Activated effector memory CD4-positive, alpha-beta T cell treated with anti-CD3 and anti-CD28 coated beads, Interleukin-2, amount 50 U/mL, for 16 hours (primary cell): Measurements from ENCODE around the gene ALPG.
A peak's percentile ranks its signal among the peaks of the same experiment; 100 is the strongest.
"Not testable (repeated sequence)": the region's sequence is repeated elsewhere in the genome, so short reads cannot be mapped to it uniquely, and the experiment has no call there.

ENCODE experiments used
- DNase-seq: peaks from one replicate; pipeline ENCODE4 v3.0.0-alpha.2; 2020

Gene ALPG

GRCh38 chr2:232420463-232421188 is 14.0 kb downstream of the ALPG start:
- peak; percentile 65 for DNase-seq

GRCh38 chr2:232421189-232421785 is 14.6 kb downstream of the ALPG start:
- peak; percentile 55 for DNase-seq

DNA sequence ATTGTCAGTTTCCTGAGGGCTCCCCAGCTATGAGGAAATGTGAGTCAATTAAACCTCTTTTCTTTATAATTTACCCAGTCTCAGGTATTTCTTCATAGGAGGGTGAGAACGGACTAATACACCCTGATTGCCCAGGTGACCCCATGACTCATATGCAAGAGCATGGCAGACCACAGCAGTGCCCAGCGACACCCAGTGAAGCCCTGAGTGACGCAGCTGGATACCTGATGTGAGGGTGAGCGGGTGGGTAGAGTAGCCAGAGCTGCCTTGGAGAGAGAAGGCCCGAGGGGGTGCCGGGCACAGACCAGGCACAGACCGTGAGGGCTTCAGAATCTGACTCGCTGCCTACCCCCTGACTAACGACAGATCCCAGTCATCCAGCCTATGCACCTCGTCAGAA is 15.4 kb downstream of the ALPG start:
- peak; percentile 19 for DNase-seq

- not testable (repeated sequence) for DNase-seq
Measured at GRCh38 chr2:232422996-232423395, 16.4 kb downstream of the ALPG start.

GRCh38 chr2:232423407-232423806 is 16.8 kb downstream of the ALPG start:
- DNase-seq: peak; percentile 2

- no peak for DNase-seq
Measured at GRCh38 chr2:232431705-232432590, 25.3 kb downstream of the ALPG start.

DNA sequence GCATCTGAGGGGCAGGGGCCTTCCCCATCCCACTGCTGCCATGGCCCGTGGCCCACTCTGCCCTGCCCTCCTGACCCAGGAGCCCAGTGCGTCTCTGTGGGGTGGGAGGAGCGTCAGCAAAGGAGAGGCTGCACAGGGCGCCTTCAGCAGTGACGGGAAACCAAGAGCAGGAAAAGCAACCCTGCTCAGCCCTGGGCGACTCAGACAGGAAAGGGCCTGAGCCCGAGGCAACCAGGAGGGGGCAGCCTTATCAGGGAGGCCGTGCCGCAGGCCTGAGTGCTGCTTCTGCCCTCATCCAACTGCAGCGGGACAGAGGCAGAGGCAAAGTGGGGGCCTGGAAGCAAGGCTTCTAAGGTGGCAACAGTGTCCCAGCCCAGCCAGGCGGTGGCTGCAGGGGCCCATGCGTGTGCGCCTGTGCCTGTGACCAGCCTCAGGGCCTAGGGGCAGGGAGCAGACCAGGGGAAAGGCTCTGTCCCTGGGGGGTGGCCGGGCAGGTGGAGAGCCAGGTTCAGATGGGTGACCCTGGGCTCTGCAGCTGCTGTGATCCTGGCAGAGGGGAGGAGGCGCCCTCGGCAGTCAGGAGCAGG is 26.0 kb downstream of the ALPG start:
- no peak for DNase-seq

DNA sequence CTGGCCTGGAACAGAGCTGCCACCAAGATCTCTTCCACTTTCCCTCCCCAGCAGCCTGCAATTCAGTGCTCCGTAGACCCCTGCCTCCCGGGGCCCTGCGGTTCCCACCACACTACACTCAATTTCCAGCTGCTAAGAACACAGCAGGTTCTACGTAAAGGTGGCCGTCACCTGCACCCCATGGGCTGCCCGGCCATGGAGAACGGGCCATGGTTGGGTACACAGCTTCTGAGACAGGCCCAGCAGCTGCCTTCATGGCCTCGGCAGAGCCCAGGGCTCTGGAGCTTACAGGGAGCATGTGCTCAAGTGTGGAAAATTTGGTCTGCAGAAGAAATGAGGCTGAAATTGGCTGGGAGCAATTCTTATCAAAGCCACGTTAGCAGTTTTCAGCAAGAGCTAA is 27.0 kb downstream of the ALPG start:
- DNase-seq: not testable (repeated sequence)

GRCh38 chr2:232434091-232434490 is 27.4 kb downstream of the ALPG start:
- no peak for DNase-seq

DNA sequence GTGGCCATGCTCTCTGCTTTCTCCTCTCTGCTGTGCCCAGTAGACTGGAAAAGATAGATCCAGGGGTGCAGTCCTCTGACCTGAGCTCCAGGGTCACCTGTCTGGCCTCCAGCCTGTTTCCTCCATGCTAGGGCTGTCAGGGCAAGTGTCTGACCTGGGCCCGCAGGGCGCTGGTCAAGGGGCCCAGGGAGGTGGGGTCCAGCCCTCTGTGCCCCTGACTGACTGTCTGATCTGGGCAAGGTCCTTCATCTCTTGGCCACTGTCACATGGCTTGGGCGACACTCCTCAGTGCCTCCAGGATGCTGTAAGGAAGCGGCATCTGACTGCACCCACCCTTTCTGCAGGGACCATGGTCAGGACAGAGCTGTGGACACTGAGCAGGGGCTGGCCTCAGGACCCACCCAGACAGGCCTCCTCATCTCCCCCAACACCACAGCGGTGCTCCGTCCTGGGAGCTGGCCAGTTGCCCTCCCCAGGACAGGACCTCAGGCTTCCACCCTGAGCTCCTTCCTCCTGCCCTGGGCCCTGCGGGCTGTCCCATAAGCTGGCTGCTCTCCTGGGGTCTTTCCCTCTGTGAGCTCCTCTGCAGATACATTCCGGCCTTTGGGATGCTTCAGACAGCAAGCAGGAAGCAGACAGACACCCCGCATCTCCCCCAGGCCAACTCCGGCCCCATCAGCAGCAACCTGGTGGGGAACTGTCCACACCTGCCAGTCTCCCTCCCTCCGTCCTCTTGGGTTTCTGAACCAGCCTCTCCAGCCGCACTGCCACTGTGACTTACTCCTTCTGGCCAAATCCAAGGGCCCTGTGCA is 28.1 kb downstream of the ALPG start:
- no peak for DNase-seq

DNA sequence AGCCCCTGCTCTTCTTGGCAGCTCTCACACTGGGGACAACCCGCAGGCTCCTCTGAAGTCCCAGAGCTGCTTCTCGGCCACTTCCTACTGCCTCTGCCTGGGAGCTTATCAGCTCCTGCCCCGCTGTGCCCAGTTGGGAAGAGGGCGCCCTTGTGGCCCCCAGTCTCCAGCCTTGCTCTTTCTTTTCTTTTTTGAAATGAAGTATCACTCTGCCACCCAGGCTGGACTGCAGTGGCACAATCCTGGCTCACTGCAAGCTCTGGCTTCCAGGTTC is 28.7 kb downstream of the ALPG start:
- no peak for DNase-seq

GRCh38 chr2:232435805-232436204 is 29.2 kb downstream of the ALPG start:
- no peak for DNase-seq

DNA sequence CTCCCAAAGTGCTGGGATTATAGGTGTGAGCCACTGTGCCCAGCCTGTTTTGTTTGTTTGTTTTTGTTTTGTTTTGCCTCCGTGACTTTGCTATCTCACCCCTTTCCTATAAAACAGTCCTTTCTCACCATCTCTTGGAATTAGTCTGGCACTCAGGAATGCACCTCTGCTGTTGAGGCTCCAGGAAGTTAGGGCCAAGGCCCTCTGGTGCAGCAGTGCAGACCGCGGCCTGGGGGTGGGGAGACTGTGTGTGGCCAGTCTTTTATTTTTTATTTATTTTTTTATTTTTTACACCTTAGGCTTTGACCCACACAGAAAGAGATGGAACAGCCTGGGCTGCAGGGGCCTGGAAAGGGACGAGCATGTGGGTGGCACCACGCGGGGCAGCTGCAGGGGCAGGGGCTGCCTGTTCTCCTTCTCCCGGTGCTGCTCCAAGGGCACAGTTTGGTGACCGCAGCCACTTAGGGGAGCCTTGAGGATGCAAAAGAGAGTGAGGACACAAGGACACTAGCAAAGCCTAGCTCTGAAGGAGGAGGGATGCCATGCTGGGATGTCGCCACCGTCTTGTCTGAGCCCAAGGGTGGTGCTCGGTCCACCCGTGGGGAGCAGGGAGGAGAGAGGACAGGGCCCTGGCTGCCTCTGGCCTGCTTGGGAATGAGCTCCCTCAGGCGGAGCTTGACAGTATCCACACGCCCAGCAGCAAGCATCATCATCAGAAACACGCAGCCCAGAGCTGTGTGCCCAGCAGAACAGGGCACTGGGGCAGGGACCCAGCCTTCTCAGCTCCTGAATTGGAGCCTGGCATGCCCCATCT is 29.9 kb downstream of the ALPG start:
- DNase-seq: no peak

GRCh38 chr2:232437195-232437571 is 30.5 kb downstream of the ALPG start:
- DNase-seq: no peak

- DNase-seq: no peak
Measured at GRCh38 chr2:232438091-232438490, 31.4 kb downstream of the ALPG start.

DNA sequence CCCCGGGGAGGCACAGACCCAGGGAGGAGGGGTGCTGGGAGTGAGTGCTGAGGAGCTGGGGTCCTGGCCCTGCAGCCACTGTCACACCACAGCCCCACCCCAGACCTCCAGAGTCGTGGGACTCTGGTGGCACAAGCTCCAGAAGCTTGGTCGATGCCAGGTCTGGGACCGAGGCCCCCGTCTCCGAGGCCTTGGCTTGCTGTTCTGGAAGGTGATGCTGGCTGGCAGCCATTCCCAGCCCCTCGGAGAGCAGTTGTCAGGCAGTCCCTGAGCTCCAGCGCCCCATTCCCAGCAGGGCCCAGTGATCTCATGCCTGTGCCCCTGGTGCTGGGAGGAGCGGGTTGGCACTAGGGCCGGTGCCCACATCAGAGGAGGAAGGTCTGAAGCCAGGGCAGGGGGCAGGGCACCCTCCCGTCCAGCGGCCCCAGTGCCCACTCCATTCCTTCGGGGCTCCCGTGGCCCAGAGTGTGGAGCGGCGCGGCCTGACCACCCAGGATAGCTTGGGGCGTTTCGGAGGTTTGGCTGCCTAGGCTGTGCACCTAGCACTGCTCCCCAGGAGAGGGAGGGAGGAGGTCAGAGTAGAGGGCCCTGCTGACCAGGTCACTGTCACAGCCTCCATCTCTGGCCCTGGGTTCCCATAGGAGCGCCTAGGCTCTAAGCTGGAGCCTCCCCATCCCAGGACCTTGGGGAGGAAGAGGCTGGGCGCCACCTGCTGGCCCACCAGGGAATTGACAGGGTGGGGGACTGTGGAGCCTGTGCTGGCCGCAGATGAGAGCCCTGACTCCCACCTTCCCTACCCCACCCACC is 32.5 kb downstream of the ALPG start:
- DNase-seq: peak; percentile 82

DNA sequence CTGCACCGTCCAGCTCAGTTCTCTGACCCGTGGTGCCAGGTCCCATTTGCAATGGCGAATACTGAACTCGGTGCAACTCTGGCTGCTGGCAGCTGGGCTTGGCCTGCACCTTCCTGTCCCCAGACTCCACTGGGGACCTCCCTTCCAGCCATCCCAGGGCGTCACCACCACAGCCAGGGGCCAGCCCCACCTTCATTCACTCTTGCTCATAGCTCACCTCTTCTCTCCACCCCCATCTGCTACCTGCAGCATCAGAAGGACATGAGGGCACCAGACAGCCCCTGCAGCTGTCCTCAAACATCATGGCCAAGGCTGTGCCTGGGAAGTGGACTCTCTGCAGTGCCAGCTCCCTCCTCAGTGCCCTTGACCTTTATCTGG is 33.1 kb downstream of the ALPG start:
- peak; percentile 62 for DNase-seq

GRCh38 chr2:232440220-232441018 is 33.8 kb downstream of the ALPG start:
- peak; percentile 95 for DNase-seq

DNA sequence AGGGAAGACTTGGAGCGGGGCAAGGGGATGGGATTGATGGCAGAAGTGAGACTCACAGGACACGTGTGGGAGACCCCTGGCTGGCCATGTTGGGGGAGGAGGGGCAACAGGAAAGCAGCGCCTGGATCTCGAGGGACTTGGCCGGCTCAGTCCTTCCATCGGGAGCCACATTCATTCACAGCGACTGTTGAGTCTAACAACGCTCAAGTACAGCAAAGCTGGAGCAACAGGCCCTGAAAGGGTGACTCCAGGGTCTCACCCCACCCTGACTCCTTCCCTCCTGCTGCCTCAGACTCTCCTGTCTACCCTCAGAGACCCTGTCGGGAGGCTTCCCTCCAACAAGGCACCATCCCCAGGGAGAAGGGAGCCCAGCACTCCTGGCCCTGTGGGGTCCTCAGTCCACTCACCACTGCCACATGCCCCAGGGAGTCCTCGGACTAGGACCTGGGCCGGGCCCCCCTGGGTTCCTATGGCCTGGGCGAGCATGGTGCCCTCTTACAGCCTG is 34.6 kb downstream of the ALPG start:
- peak; percentile 61 for DNase-seq

GRCh38 chr2:232441922-232442321 is 35.3 kb downstream of the ALPG start:
- DNase-seq: not testable (repeated sequence)
